Chondrocyte (in vitro differentiated cells): ENCODE data around the gene MRAS. TPM values are rescaled to one million over a fixed set of nuclear protein-coding genes. Genes with fewer than 3 reads are reported as not detected.

ENCODE experiments used
- DNase-seq: peaks from one replicate; pipeline ENCODE4 v3.0.0; 2021; ENCODE audit warnings: mixed read lengths, low spot score
- H3K27ac Mint-ChIP-seq: one replicate; pipeline ENCODE4 v1.8.0; 2021; ENCODE audit warnings: mild to moderate bottlenecking, moderate library complexity, mixed read lengths; ENCODE audit not compliant: unreplicated experiment
- H3K27me3 Mint-ChIP-seq: 2 replicates; pipeline ENCODE4 v1.8.0; 2021; ENCODE audit warnings: low read depth, mixed read lengths
- H3K36me3 Mint-ChIP-seq: 2 replicates; pipeline ENCODE4 v1.8.0; 2021; ENCODE audit warnings: low read depth, mixed read lengths
- H3K4me1 Mint-ChIP-seq: 2 replicates; pipeline ENCODE4 v1.8.0; 2021; ENCODE audit warnings: low read depth, mild to moderate bottlenecking, mixed read lengths
- H3K4me3 Mint-ChIP-seq: one replicate; pipeline ENCODE4 v1.8.0; 2021; ENCODE audit warnings: mild to moderate bottlenecking, moderate library complexity, mixed read lengths; ENCODE audit not compliant: unreplicated experiment
- H3K9me3 Mint-ChIP-seq: 2 replicates; pipeline ENCODE4 v1.8.0; 2021; ENCODE audit warnings: low read depth, mixed read lengths
- CTCF ChIP-seq: fragments of 200-600 bp; sonication (generic); IDR thresholded peaks from 2 replicates; pipeline ENCODE4 v1.5.0; 2021; ENCODE audit warnings: antibody characterized with exemption, mild to moderate bottlenecking, moderate library complexity
- total RNA-seq: library from RNA; stranded (reverse); gene quantifications from 3 replicates; pipeline ENCODE4 v1.2.1, GENCODE V29; 2021

The MRAS gene
- total RNA-seq, 1 donor from 2014 or later, result 68.4 TPM

GRCh38 chr3:138338811-138339210 is 9.6 kb upstream of the MRAS start:
- no peak for TF ChIP-seq CTCF
- DNase-seq, result no peak
- peaks cover 10% of the 10 kb centered on the region for H3K27me3 Mint-ChIP-seq

GRCh38 chr3:138340511-138340910 is 7.9 kb upstream of the MRAS start:
- Mint-ChIP-seq H3K4me3 (no peak overlapping the region), H3K27ac (no peak overlapping the region), H3K9me3 (peaks cover 3% of the 10 kb centered on the region), H3K27me3 (peaks cover 1% of the 10 kb centered on the region), H3K4me1 (no peaks in the 10 kb centered on the region), H3K36me3 (no peaks in the 10 kb centered on the region)
- DNase-seq, result no peak
- TF ChIP-seq CTCF, result no peak

More at GRCh38 chr3:138338811-138339210, 9.6 kb upstream of the MRAS start:
- Mint-ChIP-seq H3K9me3 (peaks cover 3% of the 10 kb centered on the region), H3K36me3 (no peaks in the 10 kb centered on the region), H3K4me1 (no peaks in the 10 kb centered on the region), H3K4me3 (no peak overlapping the region), H3K27ac (no peak overlapping the region)

GRCh38 chr3:138344754-138345153 is 3.6 kb upstream of the MRAS start:
- Mint-ChIP-seq H3K4me1 (peaks cover 16% of the 10 kb centered on the region), H3K9me3 (peaks cover 3% of the 10 kb centered on the region), H3K27ac (no peak overlapping the region), H3K36me3 (no peaks in the 10 kb centered on the region), H3K4me3 (no peak overlapping the region), H3K27me3 (no peaks in the 10 kb centered on the region)
- DNase-seq, result no peak
- no peak for TF ChIP-seq CTCF

- Mint-ChIP-seq H3K4me3 (peak overlapping the region; percentile 80), H3K4me1 (peaks cover 41% of the 10 kb centered on the region), H3K9me3 (no peaks in the 10 kb centered on the region), H3K36me3 (no peaks in the 10 kb centered on the region), H3K27me3 (no peaks in the 10 kb centered on the region), H3K27ac (peak overlapping the region; percentile 74)
- TF ChIP-seq CTCF, result no peak
- no peak for DNase-seq
Observed at GRCh38 chr3:138348754-138349739, 668 bp downstream of the MRAS start.

GRCh38 chr3:138349926-138350665 is 1.7 kb downstream of the MRAS start:
- Mint-ChIP-seq H3K9me3 (no peaks in the 10 kb centered on the region), H3K36me3 (no peaks in the 10 kb centered on the region), H3K27ac (peak overlapping the region; percentile 87), H3K4me1 (peaks cover 41% of the 10 kb centered on the region), H3K4me3 (peak overlapping the region; percentile 80), H3K27me3 (no peaks in the 10 kb centered on the region)
- TF ChIP-seq CTCF, result no peak
- DNase-seq, result no peak
